HEK293 (cell line): ENCODE data around the gene DUSP16.

Source experiments
- BCL11A ChIP-seq: fragments of 450-650 bp; formaldehyde crosslinking; IDR thresholded peaks from 2 replicates; pipeline ENCODE4 v1.5.1; 2016; ENCODE audit warnings: low read depth, missing biosample characterization, missing genetic modification characterization
- CTCF ChIP-seq: fragments of 450-650 bp; formaldehyde crosslinking; IDR thresholded peaks from 2 replicates; pipeline ENCODE4 v1.5.1; 2016; ENCODE audit warnings: missing biosample characterization, missing genetic modification characterization
- TF ChIP-seq, protein P1 (sequence below): fragments of 450-650 bp; formaldehyde crosslinking; IDR thresholded peaks from 2 replicates; pipeline ENCODE4 v1.5.1; 2016; ENCODE audit warnings: missing biosample characterization, missing genetic modification characterization
- TF ChIP-seq, protein P2 (sequence below): fragments of 450-650 bp; formaldehyde crosslinking; IDR thresholded peaks from 2 replicates; pipeline ENCODE4 v1.5.1; 2017; ENCODE audit warnings: missing biosample characterization, missing genetic modification characterization

GRCh38 chr12:12446786-12447185 is 115.9 kb downstream of the DUSP16 start:
- TF ChIP-seq, protein P1, sequence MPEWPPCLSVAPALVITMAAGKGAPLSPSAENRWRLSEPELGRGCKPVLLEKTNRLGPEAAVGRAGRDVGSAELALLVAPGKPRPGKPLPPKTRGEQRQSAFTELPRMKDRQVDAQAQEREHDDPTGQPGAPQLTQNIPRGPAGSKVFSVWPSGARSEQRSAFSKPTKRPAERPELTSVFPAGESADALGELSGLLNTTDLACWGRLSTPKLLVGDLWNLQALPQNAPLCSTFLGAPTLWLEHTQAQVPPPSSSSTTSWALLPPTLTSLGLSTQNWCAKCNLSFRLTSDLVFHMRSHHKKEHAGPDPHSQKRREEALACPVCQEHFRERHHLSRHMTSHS (tag by site-specific recombination): no peak
- TF ChIP-seq CTCF: no peak
- TF ChIP-seq, protein P2, sequence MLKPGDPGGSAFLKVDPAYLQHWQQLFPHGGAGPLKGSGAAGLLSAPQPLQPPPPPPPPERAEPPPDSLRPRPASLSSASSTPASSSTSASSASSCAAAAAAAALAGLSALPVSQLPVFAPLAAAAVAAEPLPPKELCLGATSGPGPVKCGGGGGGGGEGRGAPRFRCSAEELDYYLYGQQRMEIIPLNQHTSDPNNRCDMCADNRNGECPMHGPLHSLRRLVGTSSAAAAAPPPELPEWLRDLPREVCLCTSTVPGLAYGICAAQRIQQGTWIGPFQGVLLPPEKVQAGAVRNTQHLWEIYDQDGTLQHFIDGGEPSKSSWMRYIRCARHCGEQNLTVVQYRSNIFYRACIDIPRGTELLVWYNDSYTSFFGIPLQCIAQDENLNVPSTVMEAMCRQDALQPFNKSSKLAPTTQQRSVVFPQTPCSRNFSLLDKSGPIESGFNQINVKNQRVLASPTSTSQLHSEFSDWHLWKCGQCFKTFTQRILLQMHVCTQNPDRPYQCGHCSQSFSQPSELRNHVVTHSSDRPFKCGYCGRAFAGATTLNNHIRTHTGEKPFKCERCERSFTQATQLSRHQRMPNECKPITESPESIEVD: no peak
- TF ChIP-seq BCL11A: no peak
